COR-L47 (cell line): Measurements from ENCODE around the gene NLGN1.

Experiments
- DNase-seq: peaks from one replicate; lab custom pipeline; 2025; lab: John Stamatoyannopoulos, UW

The NLGN1 gene

GRCh38 chr3:174335324-174335723 lies 937.8 kb downstream of the NLGN1 start:
- DNase-seq, result no peak

GRCh38 chr3:174335910-174336309 lies 938.4 kb downstream of the NLGN1 start:
- no peak for DNase-seq
